Endodermal cell (in vitro differentiated cells): ENCODE data around the gene SYT17. TPM values are rescaled to one million over a fixed set of nuclear protein-coding genes. Genes with fewer than 3 reads are reported as not detected.
A peak's percentile ranks its signal among the peaks of the same experiment; 100 is the strongest.

Experiments used
- DNase-seq: peaks from one replicate; pipeline ENCODE4 v3.0.0-alpha.2; 2017
- H3K27ac ChIP-seq: 2 replicates; pipeline ENCODE4 v1.5.1; 2013; ENCODE audit warnings: mild to moderate bottlenecking, low read depth, low read length, moderate library complexity
- H3K27me3 ChIP-seq: 2 replicates; pipeline ENCODE4 v1.6.1; 2013; ENCODE audit warnings: mild to moderate bottlenecking, low read length, moderate library complexity; ENCODE audit not compliant: insufficient read depth, control insufficient read depth, poor library complexity, severe bottlenecking
- H3K36me3 ChIP-seq: 2 replicates; pipeline ENCODE4 v1.7.0; 2013; ENCODE audit warnings: mild to moderate bottlenecking, low read length, moderate library complexity; ENCODE audit not compliant: control insufficient read depth, insufficient read depth
- H3K4me1 ChIP-seq: one replicate; pipeline ENCODE4 v1.7.0; 2013; ENCODE audit warnings: low read length; ENCODE audit not compliant: control insufficient read depth, insufficient read depth
- H3K4me3 ChIP-seq: 2 replicates; pipeline ENCODE4 v1.5.1; 2013; ENCODE audit warnings: mild to moderate bottlenecking, low read length, moderate library complexity
- H3K9ac ChIP-seq: 2 replicates; pipeline ENCODE4 v1.6.1; 2013; ENCODE audit warnings: mild to moderate bottlenecking, low read length, moderate library complexity; ENCODE audit not compliant: poor library complexity, severe bottlenecking; ENCODE audit errors: extremely low read depth
- H3K9me3 ChIP-seq: 2 replicates; pipeline ENCODE4 v1.6.1; 2013; ENCODE audit warnings: mild to moderate bottlenecking, low read length, moderate library complexity; ENCODE audit not compliant: control insufficient read depth
- H3K27ac Mint-ChIP-seq: 2 replicates; pipeline ENCODE4 v1.8.0; 2020; ENCODE audit warnings: mixed read lengths
- H3K27me3 Mint-ChIP-seq: 2 replicates; pipeline ENCODE4 v1.8.0; 2021; ENCODE audit warnings: mild to moderate bottlenecking, mixed read lengths; ENCODE audit not compliant: insufficient read depth
- H3K36me3 Mint-ChIP-seq: 2 replicates; pipeline ENCODE4 v1.8.0; 2020; ENCODE audit warnings: low read depth, mixed read lengths
- H3K4me1 Mint-ChIP-seq: 2 replicates; pipeline ENCODE4 v1.8.0; 2020; ENCODE audit warnings: mixed read lengths
- H3K4me3 Mint-ChIP-seq: 2 replicates; pipeline ENCODE4 v1.8.0; 2020; ENCODE audit warnings: mild to moderate bottlenecking, moderate library complexity, mixed read lengths
- H3K9me3 Mint-ChIP-seq: 2 replicates; pipeline ENCODE4 v1.8.0; 2020; ENCODE audit warnings: mild to moderate bottlenecking, mixed read lengths
- CTCF ChIP-seq: fragments of 200-600 bp; sonication (generic); conservative IDR thresholded peaks from 2 replicates; pipeline ENCODE4 v1.5.0; 2021; ENCODE audit warnings: antibody characterized with exemption, mild to moderate bottlenecking
- WGBS, 2 experiments: methylation state at CpG; one replicate each; pipeline versions ENCODE4 v1.1.5 to v1.1.7; 2013; ENCODE audit warnings: missing lambda C conversion rate in 2 of 2, mixed read lengths in 1 of 2; ENCODE audit not compliant: insufficient coverage in 1 of 2, insufficient read length in 1 of 2; 5-methylcytosine and 5-hydroxymethylcytosine counted together
- total RNA-seq, 2 donors: library from RNA; stranded (reverse); fragmentation: NEBNext Ultra II Directional in 1 of 2; extraction: Animal tissue kit (Norgen Biotek cat#: 25700) in 1 of 2; gene quantifications; 2 replicates in 1 of 2; 3 replicates in 1 of 2; pipeline ENCODE4 v1.2.1, GENCODE V29; 2021

The SYT17 gene
- total RNA-seq, 2 donors from 2014 or later, result 11.2 to 11.5 TPM

GRCh38 chr16:19210968-19211367 is 42.9 kb downstream of the SYT17 start:
- WGBS, 2 experiments, result 87 to 95% methylated on average over 8 to 12 of the region's 12 CpGs
- Mint-ChIP-seq H3K27ac (no peak overlapping the region), H3K9me3 (peaks cover 22% of the 10 kb centered on the region), H3K36me3 (peaks cover 28% of the 10 kb centered on the region), H3K4me3 (no peak overlapping the region), H3K27me3 (no peaks in the 10 kb centered on the region), H3K4me1 (peaks cover 9% of the 10 kb centered on the region)
- peaks cover 50% of the 10 kb centered on the region for H3K9me3 ChIP-seq
- H3K36me3 ChIP-seq, result peaks cover 53% of the 10 kb centered on the region
- no peak for TF ChIP-seq CTCF
- no peak overlapping the region for H3K9ac ChIP-seq
- no peak overlapping the region for H3K27ac ChIP-seq
- H3K4me3 ChIP-seq, result no peak overlapping the region
- no peaks in the 10 kb centered on the region for H3K4me1 ChIP-seq
- DNase-seq, result no peak
- no peaks in the 10 kb centered on the region for H3K27me3 ChIP-seq

- TF ChIP-seq CTCF, result no peak
- no peaks in the 10 kb centered on the region for H3K4me1 ChIP-seq
- no peak overlapping the region for H3K9ac ChIP-seq
- Mint-ChIP-seq H3K9me3 (peaks cover 32% of the 10 kb centered on the region), H3K4me3 (no peak overlapping the region), H3K4me1 (peaks cover 9% of the 10 kb centered on the region), H3K36me3 (peaks cover 36% of the 10 kb centered on the region), H3K27me3 (no peaks in the 10 kb centered on the region), H3K27ac (no peak overlapping the region)
- 94 to 97% methylated on average over 3 to 5 of the region's 5 CpGs for WGBS, 2 experiments
- H3K27me3 ChIP-seq, result no peaks in the 10 kb centered on the region
- peaks cover 44% of the 10 kb centered on the region for H3K36me3 ChIP-seq
- no peak overlapping the region for H3K4me3 ChIP-seq
- peaks cover 53% of the 10 kb centered on the region for H3K9me3 ChIP-seq
- H3K27ac ChIP-seq, result no peak overlapping the region
- DNase-seq, result no peak
Observed at GRCh38 chr16:19212059-19212458, 44.0 kb downstream of the SYT17 start.

- Histone ChIP-seq H3K36me3 (peaks cover 43% of the 10 kb centered on the region), H3K27ac (no peak overlapping the region), H3K27me3 (no peaks in the 10 kb centered on the region), H3K9ac (no peak overlapping the region), H3K9me3 (peaks cover 45% of the 10 kb centered on the region), H3K4me1 (no peaks in the 10 kb centered on the region), H3K4me3 (no peak overlapping the region)
- peak; percentile 70 for DNase-seq
- Mint-ChIP-seq H3K36me3 (peaks cover 30% of the 10 kb centered on the region), H3K27ac (no peak overlapping the region), H3K9me3 (peaks cover 29% of the 10 kb centered on the region), H3K27me3 (no peaks in the 10 kb centered on the region), H3K4me3 (no peak overlapping the region), H3K4me1 (peaks cover 6% of the 10 kb centered on the region)
- TF ChIP-seq CTCF, result peak; percentile 66
Observed at GRCh38 chr16:19213885-19214284, 45.8 kb downstream of the SYT17 start.
